HL-60/S4 treated with retinoic acid at 250 ng/mL for 4 days and 3 days (cell line): Measurements from ENCODE around the gene ANKRD6.

Experiments
- in situ Hi-C: fragments of 300-500 bp; cut with MboI; formaldehyde crosslinking; loops from 2 replicates; pipeline ENCODE4 v1.7.0; 2022; ENCODE audit warnings: low sequenced_read_pairs

The ANKRD6 gene

GRCh38 chr6:89462503-89462902, 29.6 kb downstream of the ANKRD6 start:
- in situ Hi-C loops, result no loop called here

GRCh38 chr6:89464295-89464694, 31.3 kb downstream of the ANKRD6 start:
- in situ Hi-C loops, result no loop called here

- in situ Hi-C loops, result no loop called here
Measured at GRCh38 chr6:89467437-89467836, 34.5 kb downstream of the ANKRD6 start.

GRCh38 chr6:89468998-89469397, 36.0 kb downstream of the ANKRD6 start:
- in situ Hi-C loops, result no loop called here

- in situ Hi-C loops, result no loop called here
Measured at GRCh38 chr6:89471287-89471867, 38.4 kb downstream of the ANKRD6 start.

- in situ Hi-C loops, result no loop called here
Measured at GRCh38 chr6:89475101-89475500, 42.1 kb downstream of the ANKRD6 start.

- in situ Hi-C loops, result no loop called here
Measured at GRCh38 chr6:89475634-89476033, 42.7 kb downstream of the ANKRD6 start.

GRCh38 chr6:89479897-89480296, 46.9 kb downstream of the ANKRD6 start:
- in situ Hi-C loops, result no loop called here

- in situ Hi-C loops, result no loop called here
Measured at GRCh38 chr6:89481695-89482094, 48.7 kb downstream of the ANKRD6 start.

- in situ Hi-C loops, result no loop called here
Measured at GRCh38 chr6:89482126-89482525, 49.2 kb downstream of the ANKRD6 start.

GRCh38 chr6:89483111-89483720, 50.3 kb downstream of the ANKRD6 start:
- in situ Hi-C loops, result no loop called here

- in situ Hi-C loops, result no loop called here
Measured at GRCh38 chr6:89485320-89485719, 52.4 kb downstream of the ANKRD6 start.

GRCh38 chr6:89487864-89488263, 54.9 kb downstream of the ANKRD6 start:
- in situ Hi-C loops, result no loop called here

- in situ Hi-C loops, result no loop called here
Measured at GRCh38 chr6:89488438-89488837, 55.5 kb downstream of the ANKRD6 start.

GRCh38 chr6:89489078-89489477, 56.1 kb downstream of the ANKRD6 start:
- in situ Hi-C loops, result no loop called here

GRCh38 chr6:89492025-89492640, 59.2 kb downstream of the ANKRD6 start:
- in situ Hi-C loops, result no loop called here

- in situ Hi-C loops, result no loop called here
Measured at GRCh38 chr6:89494131-89494793, 61.3 kb downstream of the ANKRD6 start.

- in situ Hi-C loops, result no loop called here
Measured at GRCh38 chr6:89495961-89496535, 63.1 kb downstream of the ANKRD6 start.

- in situ Hi-C loops, result no loop called here
Measured at GRCh38 chr6:89500611-89501010, 67.7 kb downstream of the ANKRD6 start.

- in situ Hi-C loops, result no loop called here
Measured at GRCh38 chr6:89501222-89501621, 68.3 kb downstream of the ANKRD6 start.

GRCh38 chr6:89501753-89502152, 68.8 kb downstream of the ANKRD6 start:
- in situ Hi-C loops, result no loop called here

GRCh38 chr6:89503641-89504040, 70.7 kb downstream of the ANKRD6 start:
- in situ Hi-C loops, result no loop called here
